Measurements from ENCODE around the gene LAMB4.
"Not testable (repeated sequence)": the region's sequence is repeated elsewhere in the genome, so short reads cannot be mapped to it uniquely, and the experiment has no call there.

The LAMB4 gene

DNA sequence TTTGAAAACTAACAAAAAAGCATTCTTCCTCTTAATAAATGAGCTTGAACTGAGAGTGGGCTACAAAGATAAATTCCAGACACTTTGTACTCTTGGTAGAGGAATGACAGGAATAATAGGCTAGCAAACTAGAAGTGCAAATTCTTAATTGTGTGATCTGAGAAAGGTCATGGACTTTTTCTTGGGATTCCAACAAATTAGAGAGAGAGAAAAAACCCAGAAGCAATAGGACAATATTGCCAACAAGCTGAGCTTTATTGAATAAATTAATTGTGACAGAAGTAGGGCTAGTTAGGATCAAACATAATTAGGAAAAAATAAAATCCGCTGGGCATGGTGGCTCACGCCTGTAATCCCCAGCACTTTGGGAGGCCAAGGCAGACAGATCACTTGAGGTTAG is 85.8 kb downstream of the LAMB4 start:
- no peak for DNase-seq

DNA sequence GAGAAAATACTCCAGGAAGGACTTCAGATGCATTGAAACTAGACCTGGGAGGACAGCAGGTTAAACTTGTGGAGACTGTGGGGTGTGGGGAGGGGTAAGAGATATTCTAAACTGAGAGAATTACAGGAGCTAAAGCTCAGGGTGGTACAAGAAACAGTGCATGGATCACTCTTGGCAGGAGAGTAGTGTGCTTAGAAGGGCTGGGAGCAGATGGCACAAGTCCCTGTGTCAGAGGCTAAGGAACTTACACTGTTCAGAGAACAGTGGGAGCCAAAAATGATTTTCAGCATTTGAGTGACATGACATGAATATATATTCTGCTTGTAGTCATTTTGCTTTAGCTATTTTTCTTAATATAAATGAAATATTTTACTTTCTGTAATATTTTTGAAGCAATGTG is 91.2 kb downstream of the LAMB4 start:
- DNase-seq = no peak

DNA sequence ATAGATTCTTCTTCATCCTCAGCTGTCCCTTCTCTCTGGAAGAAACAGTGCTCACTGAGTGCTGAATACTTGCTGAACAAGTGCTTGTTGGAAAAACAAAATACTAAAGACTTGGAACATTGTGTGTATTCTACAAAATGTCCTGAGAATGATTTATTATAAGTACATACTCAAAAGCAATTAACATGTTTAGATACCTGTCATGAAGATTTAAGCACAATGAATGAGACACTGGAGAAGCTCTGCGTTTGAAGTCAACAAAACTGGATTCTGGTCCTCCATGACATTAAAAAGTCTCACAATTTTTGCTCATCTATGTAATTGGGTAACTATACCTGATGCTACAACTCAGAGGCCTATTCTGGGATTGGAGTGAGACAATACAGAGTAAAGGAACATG is 92.4 kb downstream of the LAMB4 start:
- DNase-seq = no peak

DNA sequence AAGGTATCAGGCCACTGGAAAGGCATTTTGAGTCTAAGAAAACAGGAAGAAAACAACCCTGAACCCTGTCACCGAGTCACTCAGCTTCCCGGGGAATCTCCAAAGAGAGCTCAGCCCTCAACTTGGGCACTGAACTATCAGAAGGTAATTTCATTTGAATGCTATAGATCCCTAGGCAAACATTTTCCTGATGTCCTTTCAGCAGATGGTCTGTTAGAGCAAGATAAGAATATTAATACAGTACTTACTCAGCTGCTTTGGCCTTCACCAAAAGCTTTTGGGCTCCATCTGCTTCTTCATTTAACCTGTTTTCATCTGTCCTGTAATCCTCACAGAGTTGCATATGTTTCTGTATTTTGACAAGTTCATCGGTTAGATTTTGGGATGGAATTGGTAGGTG is 93.0 kb downstream of the LAMB4 start:
- no peak for DNase-seq

DNA sequence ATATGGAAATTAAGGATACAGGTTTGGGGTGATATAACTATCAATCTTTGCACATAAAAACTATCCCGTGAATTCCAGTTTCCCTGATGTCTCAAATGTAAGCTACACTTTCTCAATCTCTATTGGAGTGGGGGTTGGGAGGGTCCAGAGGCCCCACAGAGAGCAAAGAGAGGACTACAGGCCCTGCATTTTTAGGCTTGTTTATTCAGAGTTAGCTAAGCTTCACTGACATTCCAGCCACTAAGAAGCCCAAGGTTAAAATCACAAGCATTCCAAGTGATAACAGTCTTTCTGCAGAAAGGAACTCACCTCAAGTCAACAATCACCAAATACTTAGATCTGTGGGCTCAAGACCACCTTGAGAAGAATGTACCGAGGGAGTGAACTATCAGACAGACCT is 95.6 kb downstream of the LAMB4 start:
- DNase-seq = no peak

DNA sequence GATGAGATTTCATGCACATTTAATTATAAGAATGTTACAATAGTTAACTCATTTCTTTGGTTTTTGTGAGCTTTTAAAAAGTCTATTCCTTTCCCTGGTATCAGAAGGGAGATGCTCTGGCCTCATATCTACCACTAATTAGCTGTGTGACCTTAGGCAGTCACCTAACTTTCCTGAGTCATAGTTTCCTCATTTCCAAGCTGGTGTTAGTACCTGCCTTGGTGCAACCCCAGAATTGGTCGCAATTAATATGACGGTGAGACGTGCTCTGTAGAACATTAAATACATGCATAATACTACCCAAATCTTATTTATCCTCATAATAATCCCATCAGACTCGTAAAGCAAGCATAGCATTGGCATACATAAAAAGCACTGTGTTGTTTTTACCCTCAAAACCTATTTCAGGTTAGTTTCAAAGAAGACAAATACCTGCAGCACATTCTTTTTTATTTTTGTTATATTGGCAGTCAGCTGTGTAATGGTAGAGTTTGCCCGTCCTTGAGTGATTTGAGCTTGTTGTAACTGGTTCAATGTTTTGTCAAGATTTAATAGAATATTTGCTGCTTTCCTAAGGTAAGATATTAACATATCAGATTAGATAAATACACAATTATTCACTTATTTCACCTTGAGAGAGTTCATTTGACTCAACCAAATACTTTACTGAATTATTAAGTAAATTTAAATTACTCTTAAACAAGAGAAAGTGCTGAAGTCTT is 96.2 kb downstream of the LAMB4 start:
- DNase-seq = no peak

DNA sequence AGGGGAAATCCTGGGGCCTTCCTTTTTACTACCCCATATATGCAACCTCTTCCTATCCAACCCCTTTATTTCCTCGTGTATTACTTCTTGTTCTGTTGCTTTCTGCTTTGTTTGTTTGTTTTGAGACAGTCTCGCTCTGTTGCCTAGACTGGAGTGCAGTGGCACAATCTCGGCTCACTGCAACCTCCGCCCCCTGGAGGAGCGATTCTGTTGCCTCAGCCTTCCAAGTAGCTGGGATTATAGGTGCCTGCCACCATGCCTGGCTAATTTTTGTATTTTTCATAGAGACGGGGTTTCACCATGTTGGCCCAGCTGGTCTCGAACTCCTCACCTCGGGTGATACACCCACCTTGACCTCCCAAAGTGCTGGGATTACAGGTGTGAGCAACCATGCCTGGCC is 96.9 kb downstream of the LAMB4 start:
- not testable (repeated sequence) for DNase-seq

DNA sequence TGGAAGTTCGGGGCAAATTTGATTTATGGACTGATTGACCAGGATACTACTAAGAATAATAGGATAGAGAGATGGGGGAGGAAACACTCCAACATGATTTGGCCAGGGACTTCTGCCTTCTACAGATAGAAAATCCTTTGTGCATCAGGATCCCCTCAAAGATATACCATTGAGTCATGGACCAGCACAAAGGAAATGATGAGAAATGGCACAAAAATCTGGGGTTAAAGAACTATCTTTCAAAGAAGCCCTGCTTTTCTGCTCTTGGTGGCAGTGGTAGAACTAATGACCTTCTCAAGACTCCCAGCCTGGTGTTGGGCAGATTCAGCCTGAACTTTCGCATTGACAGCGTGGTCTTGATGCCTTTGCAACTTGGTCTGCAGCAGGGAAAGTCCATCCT is 99.6 kb downstream of the LAMB4 start:
- DNase-seq = no peak

DNA sequence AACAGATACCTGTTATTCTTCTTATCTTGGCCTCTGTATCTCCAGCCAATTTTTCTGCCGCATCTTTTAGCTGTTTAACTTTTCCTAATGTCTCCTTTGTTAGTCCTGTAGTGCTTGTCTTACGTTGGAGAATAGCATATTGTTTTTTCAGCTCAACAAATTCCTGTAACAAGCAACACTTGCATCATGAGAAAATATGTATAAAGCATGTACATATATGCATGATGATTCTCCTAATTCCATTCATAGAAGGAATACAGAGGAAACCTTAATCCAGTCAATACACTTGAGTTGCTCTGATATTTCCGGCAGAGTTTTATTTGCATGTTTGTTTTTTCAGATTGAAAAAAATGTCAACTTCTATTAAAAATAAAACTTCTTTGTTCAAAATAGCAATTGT is 101.1 kb downstream of the LAMB4 start:
- no peak for DNase-seq

DNA sequence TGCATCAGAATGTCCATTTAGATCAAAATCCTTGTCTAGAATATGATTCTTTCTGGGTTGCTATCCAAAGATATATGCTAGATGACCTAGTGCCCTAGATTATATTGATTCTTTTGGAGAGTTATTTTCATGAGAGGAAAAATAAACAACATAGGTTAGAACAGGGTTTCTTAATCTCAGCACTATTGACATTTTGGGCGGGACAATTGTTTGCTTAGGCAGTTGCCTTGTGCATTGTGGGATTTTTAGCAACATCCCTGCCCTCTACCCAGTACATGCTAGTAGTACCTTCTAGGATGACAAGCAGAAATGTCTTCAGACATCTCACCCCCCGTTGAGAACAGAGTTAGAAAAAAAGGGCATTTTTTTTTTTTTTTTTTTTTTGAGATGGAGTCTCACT is 102.0 kb downstream of the LAMB4 start:
- no peak for DNase-seq

DNA sequence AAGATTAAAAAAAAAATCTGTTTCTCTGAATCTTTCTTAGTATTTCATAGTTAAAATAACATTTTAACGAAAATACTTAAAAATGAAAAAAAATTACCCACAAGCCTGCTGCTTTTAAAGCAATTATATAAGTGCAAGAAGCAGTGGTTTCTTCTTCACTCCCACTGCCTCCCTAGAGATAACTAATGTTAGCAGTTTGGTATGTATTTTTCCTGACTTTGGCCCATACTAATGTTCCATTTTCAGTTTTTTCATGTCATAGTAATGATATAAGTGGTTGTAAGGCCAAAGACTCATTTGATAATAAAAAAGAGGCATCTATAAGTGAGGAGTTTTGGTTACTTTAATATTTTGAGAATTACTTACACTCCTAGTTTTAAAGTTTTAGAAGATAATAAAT is 102.9 kb downstream of the LAMB4 start:
- no peak for DNase-seq

DNA sequence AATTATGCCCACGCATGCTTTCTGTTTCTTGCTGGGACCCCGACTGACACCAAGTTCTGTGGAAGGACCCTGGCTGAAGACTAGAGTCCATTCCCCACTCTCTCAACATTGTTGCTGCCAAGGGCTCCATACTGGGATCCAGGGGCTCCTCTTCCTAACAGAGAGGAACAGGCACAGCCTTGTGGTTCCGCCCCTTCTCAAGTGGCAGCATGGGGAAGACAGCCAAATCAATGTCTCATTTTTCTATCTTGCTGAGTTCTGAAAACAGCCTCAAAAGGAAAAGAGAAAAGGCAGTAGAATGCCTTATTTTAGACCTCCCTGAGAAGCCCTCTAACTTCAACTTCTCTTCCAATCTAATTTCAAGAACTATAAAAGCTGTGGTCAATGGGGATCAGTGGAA is 103.5 kb downstream of the LAMB4 start:
- DNase-seq = no peak

DNA sequence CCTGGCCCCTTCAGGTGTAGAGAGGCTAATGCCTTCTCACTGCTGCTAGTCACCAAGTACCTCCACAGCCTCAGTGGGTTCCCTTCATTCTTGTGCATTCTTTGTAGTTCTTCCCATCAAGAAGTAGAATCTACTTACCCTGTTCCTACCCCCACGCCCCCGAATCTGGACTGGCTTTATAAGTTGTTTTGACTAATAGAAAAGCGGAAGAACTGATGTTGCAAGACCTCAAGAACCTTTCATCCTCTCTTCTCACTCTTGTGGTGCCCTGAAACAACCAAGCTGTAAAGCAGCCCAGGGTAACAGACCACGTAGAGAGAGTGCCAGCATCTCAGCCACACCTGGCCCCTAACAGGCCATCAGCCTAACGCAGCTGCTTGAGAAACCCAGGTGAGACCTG is 104.0 kb downstream of the LAMB4 start:
- no peak for DNase-seq

DNA sequence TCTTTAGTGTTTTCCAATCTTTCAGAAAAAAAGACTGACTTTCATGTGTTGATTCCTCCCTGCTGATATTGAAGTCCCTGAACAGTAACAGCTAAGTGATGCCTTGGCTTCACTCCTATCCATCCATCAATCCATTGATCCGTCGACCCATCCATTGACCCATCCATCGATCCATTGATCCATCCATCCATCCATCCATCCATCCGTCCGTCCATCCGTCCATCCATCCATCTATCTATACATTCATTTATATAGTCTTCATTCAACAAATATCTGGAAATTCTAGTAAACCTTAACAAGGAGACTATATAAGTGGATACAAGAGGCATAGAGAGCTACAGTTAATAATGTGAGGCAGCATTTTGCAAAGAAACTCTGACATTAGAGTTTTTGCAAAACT is 105.6 kb downstream of the LAMB4 start:
- DNase-seq = no peak

DNA sequence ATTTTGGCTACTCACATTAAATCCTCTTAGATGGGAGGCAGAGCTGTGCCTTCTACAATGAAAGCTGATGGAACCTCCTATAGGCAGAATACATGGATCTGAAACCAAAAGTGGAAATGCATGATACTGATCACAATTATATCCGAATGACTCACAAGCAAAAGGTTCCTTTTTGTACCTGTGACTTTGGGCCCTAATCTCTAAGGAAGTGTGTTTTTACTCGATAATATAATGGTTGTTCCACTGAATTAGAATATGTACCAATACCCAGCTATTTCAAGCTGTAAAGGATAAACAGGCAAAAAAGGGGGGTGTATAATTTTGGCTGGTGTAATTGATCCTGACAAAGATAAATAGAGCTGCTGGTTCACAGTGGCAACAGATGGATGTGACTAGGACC is 109.6 kb downstream of the LAMB4 start:
- no peak for DNase-seq

DNA sequence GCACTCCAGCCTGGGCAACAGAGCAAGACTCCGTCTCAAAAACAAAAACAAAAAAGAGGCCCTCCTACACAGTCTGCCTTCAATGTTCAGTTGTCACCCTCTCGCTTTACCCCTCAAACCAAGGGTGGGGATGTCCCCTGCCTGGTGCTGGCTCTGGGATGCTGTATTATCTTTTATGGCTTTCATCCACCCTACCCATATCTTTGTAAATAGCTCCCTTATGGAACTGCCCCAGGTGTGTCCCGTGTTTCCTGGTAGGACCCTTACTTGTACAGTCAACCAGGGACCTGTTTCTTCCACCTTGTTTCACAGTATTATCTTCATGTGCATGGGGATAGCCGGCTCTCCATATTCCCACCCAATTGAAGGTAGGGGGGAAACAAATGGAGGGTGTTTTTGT is 111.5 kb downstream of the LAMB4 start:
- no peak for DNase-seq

DNA sequence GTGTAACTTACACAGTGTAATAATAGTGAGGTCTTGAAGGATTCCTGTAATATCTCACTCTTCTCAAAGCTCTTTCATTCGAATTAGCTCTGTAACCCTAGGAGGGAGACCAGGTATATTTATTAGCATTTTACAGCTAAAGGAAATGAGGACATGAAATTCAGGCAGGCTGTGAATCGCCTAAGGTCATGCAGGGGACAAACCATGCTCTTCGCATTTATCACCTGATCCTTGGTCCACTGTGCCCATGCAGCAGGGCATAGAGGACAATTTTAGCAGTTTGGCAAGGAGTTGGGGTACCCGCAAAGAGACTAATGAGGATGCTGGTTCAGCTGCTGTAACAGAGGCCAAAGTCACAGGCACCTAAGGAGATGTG is 112.4 kb downstream of the LAMB4 start:
- no peak for DNase-seq

DNA sequence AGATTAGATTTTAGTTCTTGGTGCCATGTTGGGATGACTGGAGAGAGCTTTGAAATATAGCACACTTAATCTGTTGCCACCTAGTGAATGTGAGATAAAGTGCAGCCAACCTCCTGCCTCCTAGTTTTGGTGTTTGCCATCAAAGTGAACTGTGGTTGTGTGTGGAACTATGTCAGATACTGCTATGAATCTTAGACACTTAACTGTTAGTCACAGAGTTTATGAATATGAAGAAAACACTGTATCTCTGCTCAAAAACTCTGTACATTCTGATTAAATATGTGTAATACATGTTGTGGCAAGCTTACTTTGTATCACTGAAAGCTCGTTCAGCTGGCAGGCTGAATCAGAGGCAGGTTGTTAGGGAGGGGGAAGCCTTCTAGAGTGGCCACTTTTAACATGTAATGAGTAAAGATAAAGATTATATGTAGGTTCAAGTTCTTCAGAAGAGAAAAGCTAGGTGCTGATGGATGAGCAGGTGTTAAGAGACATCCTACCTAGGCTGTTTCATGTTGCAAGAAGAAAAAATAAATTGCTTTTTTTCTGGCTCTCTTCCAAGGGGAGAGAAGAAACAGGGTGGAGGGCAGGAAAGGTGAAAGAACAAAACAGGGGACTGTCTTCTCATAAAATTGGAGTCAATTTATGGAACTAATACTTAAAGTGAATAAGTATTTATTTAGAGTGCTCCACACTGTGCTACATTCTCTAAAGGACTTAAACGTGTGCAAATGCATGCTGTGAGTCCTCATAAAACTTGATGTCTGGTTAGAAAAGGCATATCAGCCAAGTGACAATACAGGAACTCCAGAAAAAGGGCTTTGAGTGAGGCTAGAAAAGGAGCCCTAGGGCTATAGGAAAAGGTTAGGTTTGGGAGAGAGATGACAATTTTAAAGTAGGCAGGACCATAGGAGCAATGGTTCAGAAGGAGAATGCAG is 113.1 kb downstream of the LAMB4 start:
- no peak for DNase-seq

DNA sequence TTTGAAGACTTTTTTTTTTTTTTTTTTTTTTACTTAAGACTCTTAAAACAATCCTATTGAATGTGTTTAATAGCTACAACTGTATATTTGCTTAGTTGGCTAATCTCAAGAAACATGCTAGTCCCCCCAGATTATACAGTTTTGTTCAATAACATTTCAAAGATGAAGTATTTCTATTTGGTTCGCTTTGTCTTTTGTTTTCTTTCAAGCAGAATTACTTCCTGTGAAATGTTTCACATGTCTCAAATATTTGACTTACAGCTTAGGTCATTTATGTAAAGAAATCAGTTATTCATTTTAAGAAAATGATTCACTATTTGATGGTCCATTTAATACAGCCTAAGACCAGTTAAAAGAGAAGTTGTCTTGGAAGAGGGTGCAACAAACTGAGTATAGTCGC is 114.4 kb downstream of the LAMB4 start:
- no peak for DNase-seq

DNA sequence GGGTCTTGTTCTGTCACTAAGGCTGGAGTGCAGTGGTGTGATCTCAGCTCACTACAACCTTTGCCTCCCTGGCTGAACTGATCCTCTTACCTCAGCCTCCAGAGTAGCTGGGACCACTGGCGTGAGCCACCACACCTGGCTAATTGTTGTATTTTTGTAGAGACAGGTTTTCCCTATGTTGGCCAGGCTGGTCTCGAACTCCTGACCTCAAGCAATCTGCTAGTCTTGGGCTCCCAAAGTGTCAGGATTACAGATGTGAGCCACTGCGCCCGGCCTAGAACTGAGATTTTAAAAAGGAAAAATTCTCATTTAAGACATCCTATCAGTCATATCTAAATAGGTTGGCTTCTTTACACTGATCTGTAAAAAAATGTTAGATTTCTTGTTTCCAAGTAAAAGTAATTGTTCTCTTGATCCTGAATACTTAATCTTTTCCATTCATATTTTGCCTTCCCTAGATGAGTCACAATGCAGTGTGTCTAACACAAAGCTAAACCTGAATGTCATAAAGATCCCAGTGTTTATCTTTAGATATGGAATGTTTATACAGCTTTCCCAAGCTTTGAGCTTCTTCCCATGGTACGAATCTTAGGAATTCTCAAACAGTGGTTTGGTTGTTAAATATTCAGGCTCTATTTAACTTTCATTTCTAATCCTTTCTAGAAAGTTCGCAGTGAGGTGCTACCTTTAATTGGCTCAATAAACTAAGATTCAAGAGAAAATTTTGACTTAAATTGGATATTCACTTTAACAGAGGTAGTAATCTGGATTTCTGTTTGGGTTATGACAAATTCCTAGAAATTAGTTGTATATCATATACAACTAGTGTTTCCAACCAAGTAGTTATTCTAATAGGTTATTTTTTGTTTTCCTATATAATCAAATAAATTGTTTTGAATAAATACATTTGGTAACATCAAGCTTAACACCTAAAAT is 115.1 kb downstream of the LAMB4 start:
- no peak for DNase-seq

DNA sequence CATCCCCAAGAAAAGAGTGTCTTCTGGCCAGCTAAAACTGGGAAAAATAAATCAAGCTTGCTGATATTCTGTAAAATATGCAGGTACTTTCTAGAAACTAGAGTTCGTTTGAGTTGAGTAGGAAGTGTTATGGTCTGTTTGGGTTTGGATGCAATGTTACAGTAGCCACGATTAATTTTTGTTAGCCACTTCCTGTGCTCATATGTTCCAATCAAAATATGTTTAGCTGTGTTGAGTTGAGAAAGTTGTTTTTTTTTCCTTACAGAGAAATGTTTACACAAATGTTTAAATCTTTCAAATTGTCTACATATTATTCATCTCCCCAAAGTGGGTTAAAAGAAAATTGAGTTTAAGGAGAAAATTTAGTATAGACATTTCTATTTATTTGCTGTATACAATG is 115.9 kb downstream of the LAMB4 start:
- DNase-seq = no peak

DNA sequence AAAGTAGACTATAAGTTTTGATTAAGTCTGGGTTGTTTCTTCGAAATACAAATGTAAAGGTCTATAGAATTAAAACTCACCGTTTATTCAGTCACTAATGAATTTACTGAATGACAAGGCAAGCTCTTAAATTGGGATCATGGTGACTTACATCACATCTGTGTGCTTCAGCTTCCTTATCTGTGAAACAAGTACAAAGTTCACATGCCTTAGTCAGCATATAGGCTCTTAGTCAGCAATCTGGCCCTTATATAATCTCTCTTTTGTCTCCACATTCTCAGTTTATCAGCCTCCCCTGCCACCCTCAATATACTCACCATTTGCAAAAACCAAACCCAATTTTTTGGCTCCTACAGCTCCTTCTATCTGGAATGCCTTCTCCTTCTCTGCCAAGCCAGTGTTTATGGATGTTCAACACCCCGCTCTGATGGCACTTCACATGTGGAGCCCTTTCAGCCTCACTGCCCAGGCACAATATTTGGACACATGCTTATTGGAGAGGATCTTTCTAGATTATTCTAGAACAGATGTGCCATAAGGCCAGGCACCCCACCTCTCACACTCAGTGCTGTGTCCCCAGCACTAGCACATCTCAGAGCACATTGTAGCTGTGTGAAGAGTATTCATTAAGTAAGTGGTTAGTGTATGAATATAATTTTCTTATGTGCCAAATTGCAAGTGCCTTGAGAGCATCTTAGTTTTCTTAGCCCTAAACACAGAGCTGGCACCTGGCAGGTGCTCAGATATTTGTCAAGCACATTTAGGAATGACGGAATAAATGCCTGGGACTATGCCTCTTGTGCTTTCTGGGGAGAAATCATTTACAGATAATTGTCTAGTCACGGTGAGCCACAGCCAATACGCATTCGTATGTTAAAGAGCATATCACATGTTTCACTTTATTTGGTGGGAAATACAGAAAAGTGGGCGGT is 117.4 kb downstream of the LAMB4 start:
- no peak for DNase-seq
